ENCODE data around the gene LRMDA. TPM values are rescaled to one million over a fixed set of nuclear protein-coding genes. Genes with fewer than 3 reads are reported as not detected.

The LRMDA gene
- total RNA-seq, 1 experiment from 2014 or later, result 4.8 TPM

DNA sequence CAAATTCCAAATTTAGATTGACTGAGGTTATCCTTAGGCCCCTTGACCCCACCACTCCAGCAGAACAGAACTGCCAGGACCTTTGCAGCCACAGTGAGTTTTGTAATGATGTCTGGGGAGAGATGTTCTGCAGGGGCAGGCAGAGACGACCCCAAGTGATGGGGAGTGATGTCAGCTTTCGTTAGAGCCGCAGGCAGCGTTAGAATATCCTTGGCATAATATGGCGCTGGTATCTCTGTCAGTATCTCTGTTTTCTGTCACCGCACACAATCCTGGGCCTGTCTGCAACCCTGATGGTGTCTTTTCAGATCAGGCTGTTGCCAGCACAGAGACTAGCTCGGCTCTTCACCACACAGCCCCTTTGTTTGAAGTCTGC lies 1122.6 kb downstream of the LRMDA start:
- Histone ChIP-seq H4K20me1 (ENCODE audit: insufficient read depth) (no peaks in the 10 kb centered on the region), H3K9ac (ENCODE audit: low read length) (no peak overlapping the region), H3K4me3 (replicated peaks in 1 of 2; ENCODE audit: low read depth in 1 of 2, low read length in 2 of 2) (no peak overlapping the region), H3K36me3 (ENCODE audit: control insufficient read depth in 1 of 2, insufficient read depth in 2 of 2, low read length in 2 of 2) (no peaks in the 10 kb centered on the region), H3K27me3 (ENCODE audit: insufficient read depth, low read length) (peaks cover 12% of the 10 kb centered on the region; the same call in 1 of the 2 replicates), H3K9me2 (ENCODE audit: insufficient read depth) (no peaks in the 10 kb centered on the region), H3K79me2 (ENCODE audit: insufficient read depth, low read length) (no peaks in the 10 kb centered on the region), H2AFZ (ENCODE audit: low read depth, low read length, poor library complexity, severe bottlenecking) (no peak overlapping the region), H3K4me2 (ENCODE audit: low read length) (no peak overlapping the region), H3K9me3 (ENCODE audit: control insufficient read depth in 1 of 2, insufficient read depth in 1 of 2, low read depth in 1 of 2, low read length in 2 of 2) (no peaks in the 10 kb centered on the region), H3K27ac (ENCODE audit: low read depth, low read length) (no peak overlapping the region), H3K4me1 (ENCODE audit: control insufficient read depth in 1 of 2, insufficient read depth in 2 of 2, low read length in 2 of 2) (no peaks in the 10 kb centered on the region)
- no peak for DNase-seq (ENCODE audit: low read depth, low spot score)
- no TSS peak for BruUV-seq (replicated peaks)
- intact Hi-C loops (cut with micrococcal nuclease), result no loop called here
- POLR2A ChIA-PET, result no interaction called here
- CTCF ChIA-PET, result no interaction called here
- RAD21 ChIA-PET (ENCODE audit: low non-redundant PET in 1 of 2, low total read pairs in 2 of 2, uncharacterized antibody in 2 of 2, unreplicated experiment in 2 of 2), result no interaction called here
- ATAC-seq, result no peak
- no peak for TF ChIP-seq POLR2A (IDR thresholded peaks at IDR 0.05; ENCODE audit: borderline replicate concordance, extremely low read depth, insufficient read depth, insufficient read length)
- TF ChIP-seq EZH2phosphoT487 (IDR thresholded peaks at IDR 0.05; ENCODE audit: borderline replicate concordance), result no peak
- no peak for TF ChIP-seq ZNF274 (IDR thresholded peaks at IDR 0.05; ENCODE audit: low read depth, low read length)
- TF ChIP-seq, protein P1, sequence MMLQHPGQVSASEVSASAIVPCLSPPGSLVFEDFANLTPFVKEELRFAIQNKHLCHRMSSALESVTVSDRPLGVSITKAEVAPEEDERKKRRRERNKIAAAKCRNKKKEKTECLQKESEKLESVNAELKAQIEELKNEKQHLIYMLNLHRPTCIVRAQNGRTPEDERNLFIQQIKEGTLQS (IDR thresholded peaks at IDR 0.05), result no peak
- no peak for TF ChIP-seq EGR1 (IDR thresholded peaks at IDR 0.05; ENCODE audit: low read depth)
- TF ChIP-seq SP1 (IDR thresholded peaks at IDR 0.05; ENCODE audit: low read depth), result no peak
- TF ChIP-seq, protein P2, sequence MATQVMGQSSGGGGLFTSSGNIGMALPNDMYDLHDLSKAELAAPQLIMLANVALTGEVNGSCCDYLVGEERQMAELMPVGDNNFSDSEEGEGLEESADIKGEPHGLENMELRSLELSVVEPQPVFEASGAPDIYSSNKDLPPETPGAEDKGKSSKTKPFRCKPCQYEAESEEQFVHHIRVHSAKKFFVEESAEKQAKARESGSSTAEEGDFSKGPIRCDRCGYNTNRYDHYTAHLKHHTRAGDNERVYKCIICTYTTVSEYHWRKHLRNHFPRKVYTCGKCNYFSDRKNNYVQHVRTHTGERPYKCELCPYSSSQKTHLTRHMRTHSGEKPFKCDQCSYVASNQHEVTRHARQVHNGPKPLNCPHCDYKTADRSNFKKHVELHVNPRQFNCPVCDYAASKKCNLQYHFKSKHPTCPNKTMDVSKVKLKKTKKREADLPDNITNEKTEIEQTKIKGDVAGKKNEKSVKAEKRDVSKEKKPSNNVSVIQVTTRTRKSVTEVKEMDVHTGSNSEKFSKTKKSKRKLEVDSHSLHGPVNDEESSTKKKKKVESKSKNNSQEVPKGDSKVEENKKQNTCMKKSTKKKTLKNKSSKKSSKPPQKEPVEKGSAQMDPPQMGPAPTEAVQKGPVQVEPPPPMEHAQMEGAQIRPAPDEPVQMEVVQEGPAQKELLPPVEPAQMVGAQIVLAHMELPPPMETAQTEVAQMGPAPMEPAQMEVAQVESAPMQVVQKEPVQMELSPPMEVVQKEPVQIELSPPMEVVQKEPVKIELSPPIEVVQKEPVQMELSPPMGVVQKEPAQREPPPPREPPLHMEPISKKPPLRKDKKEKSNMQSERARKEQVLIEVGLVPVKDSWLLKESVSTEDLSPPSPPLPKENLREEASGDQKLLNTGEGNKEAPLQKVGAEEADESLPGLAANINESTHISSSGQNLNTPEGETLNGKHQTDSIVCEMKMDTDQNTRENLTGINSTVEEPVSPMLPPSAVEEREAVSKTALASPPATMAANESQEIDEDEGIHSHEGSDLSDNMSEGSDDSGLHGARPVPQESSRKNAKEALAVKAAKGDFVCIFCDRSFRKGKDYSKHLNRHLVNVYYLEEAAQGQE (IDR thresholded peaks at IDR 0.05; ENCODE audit: low read depth), result no peak

DNA sequence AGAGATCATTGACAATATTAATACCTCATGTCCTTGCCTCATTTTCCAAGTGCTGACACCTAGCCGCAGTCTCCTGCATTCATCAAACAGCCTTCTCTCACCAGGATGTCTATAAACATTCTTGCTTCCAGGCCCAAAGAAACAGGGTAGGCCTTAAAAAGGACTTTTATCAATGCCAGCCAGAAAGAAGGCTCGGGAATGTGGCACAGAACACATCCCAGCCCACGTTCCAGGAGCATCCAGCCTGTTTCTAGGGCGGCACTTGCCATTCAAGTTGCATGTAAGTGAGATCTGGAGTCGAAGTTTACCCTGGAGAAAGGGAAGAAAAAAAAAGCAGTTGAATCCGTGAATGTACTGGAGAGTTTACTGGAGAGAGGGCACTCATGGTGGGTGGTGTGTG lies 1123.1 kb downstream of the LRMDA start:
- no peak overlapping the region for H3K9ac ChIP-seq (ENCODE audit: low read length)
- BruUV-seq (replicated peaks), result no TSS peak
- no peaks in the 10 kb centered on the region for H3K4me1 ChIP-seq (ENCODE audit: control insufficient read depth in 1 of 2, insufficient read depth in 2 of 2, low read length in 2 of 2)
- H3K27me3 ChIP-seq (ENCODE audit: insufficient read depth, low read length), result peaks cover 7% of the 10 kb centered on the region; the same call in 1 of the 2 replicates
- ATAC-seq, result no peak
- no peak for DNase-seq (ENCODE audit: low read depth, low spot score)
- RAD21 ChIA-PET (ENCODE audit: low non-redundant PET in 1 of 2, low total read pairs in 2 of 2, uncharacterized antibody in 2 of 2, unreplicated experiment in 2 of 2), result no interaction called here
- H3K9me3 ChIP-seq (ENCODE audit: control insufficient read depth in 1 of 2, insufficient read depth in 1 of 2, low read depth in 1 of 2, low read length in 2 of 2), result no peaks in the 10 kb centered on the region
- intact Hi-C loops (cut with micrococcal nuclease), result no loop called here
- no peaks in the 10 kb centered on the region for H3K79me2 ChIP-seq (ENCODE audit: insufficient read depth, low read length)
- no peaks in the 10 kb centered on the region for H3K9me2 ChIP-seq (ENCODE audit: insufficient read depth)
- TF ChIP-seq CEBPB (IDR thresholded peaks at IDR 0.05; ENCODE audit: low read depth) (no peak), EZH2 (IDR thresholded peaks at IDR 0.05) (no peak), RAD21 (IDR thresholded peaks at IDR 0.05; ENCODE audit: low read depth) (no peak), JUND (IDR thresholded peaks at IDR 0.05) (no peak), SRF (IDR thresholded peaks at IDR 0.05; ENCODE audit: low read depth) (no peak)
- no peak overlapping the region for H3K4me2 ChIP-seq (ENCODE audit: low read length)
- POLR2A ChIA-PET, result no interaction called here
- no peaks in the 10 kb centered on the region for H4K20me1 ChIP-seq (ENCODE audit: insufficient read depth)
- no peaks in the 10 kb centered on the region for H3K36me3 ChIP-seq (ENCODE audit: control insufficient read depth in 1 of 2, insufficient read depth in 2 of 2, low read length in 2 of 2)
- no peak overlapping the region for H3K27ac ChIP-seq (ENCODE audit: low read depth, low read length)
- H2AFZ ChIP-seq (ENCODE audit: low read depth, low read length, poor library complexity, severe bottlenecking), result no peak overlapping the region
- H3K4me3 ChIP-seq (replicated peaks in 1 of 2; ENCODE audit: low read depth in 1 of 2, low read length in 2 of 2), result no peak overlapping the region
- CTCF ChIA-PET, result no interaction called here

Measured in HCT116 (cell line).